ENCODE measurements around the gene SHROOM2.

DNA sequence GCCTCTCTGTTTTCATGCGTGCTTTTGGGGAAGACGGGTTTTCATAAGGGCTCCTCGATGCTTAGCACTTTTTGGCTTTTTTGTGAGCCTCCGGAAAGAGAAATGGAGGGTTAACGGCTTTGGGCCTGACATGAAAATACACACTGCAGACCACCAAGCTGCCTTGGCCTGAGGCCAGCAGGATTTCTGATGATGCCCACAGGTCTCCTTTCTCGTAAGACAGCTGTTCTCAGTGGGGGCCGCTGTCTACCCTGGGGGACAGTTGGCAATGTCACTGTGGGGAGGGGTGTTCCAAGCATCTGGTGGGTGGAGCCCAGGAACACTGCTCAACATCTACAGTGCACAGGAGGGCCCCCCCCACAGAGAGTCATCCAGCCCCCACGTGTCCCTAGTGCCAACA is 151.5 kb downstream of the SHROOM2 start:
- TF ChIP-seq, protein P1, sequence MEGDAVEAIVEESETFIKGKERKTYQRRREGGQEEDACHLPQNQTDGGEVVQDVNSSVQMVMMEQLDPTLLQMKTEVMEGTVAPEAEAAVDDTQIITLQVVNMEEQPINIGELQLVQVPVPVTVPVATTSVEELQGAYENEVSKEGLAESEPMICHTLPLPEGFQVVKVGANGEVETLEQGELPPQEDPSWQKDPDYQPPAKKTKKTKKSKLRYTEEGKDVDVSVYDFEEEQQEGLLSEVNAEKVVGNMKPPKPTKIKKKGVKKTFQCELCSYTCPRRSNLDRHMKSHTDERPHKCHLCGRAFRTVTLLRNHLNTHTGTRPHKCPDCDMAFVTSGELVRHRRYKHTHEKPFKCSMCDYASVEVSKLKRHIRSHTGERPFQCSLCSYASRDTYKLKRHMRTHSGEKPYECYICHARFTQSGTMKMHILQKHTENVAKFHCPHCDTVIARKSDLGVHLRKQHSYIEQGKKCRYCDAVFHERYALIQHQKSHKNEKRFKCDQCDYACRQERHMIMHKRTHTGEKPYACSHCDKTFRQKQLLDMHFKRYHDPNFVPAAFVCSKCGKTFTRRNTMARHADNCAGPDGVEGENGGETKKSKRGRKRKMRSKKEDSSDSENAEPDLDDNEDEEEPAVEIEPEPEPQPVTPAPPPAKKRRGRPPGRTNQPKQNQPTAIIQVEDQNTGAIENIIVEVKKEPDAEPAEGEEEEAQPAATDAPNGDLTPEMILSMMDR (tag by site-specific recombination; IDR thresholded peaks at IDR 0.05), result no peak
- TF ChIP-seq ZNF24 (tag by site-specific recombination; IDR thresholded peaks at IDR 0.05), result no peak

Data from HEK293 (cell line).